ENCODE results near the gene DNAJC4.

DNAJC4 gene

GRCh38 chr11:64253043-64253442 lies 22.7 kb downstream of the DNAJC4 start:
- no peaks in the 10 kb centered on the region for H4K20me1 ChIP-seq (ENCODE audit: insufficient read depth, low read length, poor library complexity, severe bottlenecking)
- H3F3A ChIP-seq (ENCODE audit: low read depth), result no peaks in the 10 kb centered on the region
- H3K4me2 ChIP-seq (ENCODE audit: low read depth, low read length, poor library complexity, severe bottlenecking), result peak overlapping the region; percentile 82
- H3K9ac ChIP-seq (ENCODE audit: low read depth, low read length, poor library complexity, severe bottlenecking), result no peak overlapping the region
- TF ChIP-seq, protein P1, sequence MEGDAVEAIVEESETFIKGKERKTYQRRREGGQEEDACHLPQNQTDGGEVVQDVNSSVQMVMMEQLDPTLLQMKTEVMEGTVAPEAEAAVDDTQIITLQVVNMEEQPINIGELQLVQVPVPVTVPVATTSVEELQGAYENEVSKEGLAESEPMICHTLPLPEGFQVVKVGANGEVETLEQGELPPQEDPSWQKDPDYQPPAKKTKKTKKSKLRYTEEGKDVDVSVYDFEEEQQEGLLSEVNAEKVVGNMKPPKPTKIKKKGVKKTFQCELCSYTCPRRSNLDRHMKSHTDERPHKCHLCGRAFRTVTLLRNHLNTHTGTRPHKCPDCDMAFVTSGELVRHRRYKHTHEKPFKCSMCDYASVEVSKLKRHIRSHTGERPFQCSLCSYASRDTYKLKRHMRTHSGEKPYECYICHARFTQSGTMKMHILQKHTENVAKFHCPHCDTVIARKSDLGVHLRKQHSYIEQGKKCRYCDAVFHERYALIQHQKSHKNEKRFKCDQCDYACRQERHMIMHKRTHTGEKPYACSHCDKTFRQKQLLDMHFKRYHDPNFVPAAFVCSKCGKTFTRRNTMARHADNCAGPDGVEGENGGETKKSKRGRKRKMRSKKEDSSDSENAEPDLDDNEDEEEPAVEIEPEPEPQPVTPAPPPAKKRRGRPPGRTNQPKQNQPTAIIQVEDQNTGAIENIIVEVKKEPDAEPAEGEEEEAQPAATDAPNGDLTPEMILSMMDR (conservative IDR thresholded peaks at IDR 0.05; ENCODE audit: low read length), result no peak
- peaks cover 5% of the 10 kb centered on the region; the same call in 1 of the 2 replicates for H3K79me2 ChIP-seq (ENCODE audit: insufficient read depth, low read length)
- no peaks in the 10 kb centered on the region for H3K9me3 ChIP-seq (ENCODE audit: insufficient read depth, low read depth, low read length)
- H3K4me3 ChIP-seq (ENCODE audit: low read length, poor library complexity, severe bottlenecking), result no peak overlapping the region
- no peak overlapping the region for H2AFZ ChIP-seq (ENCODE audit: low read length)
- H3K9me2 ChIP-seq (replicated peaks; ENCODE audit: low read depth, low read length), result no peaks in the 10 kb centered on the region
- no peaks in the 10 kb centered on the region for H3K27me3 ChIP-seq (ENCODE audit: insufficient read depth, low read length, poor library complexity, severe bottlenecking)
- no peaks in the 10 kb centered on the region for H3K36me3 ChIP-seq (ENCODE audit: insufficient read depth, low read length)
- peaks cover 26% of the 10 kb centered on the region for H3K4me1 ChIP-seq (ENCODE audit: insufficient read depth, low read length, poor library complexity, severe bottlenecking)

DNA sequence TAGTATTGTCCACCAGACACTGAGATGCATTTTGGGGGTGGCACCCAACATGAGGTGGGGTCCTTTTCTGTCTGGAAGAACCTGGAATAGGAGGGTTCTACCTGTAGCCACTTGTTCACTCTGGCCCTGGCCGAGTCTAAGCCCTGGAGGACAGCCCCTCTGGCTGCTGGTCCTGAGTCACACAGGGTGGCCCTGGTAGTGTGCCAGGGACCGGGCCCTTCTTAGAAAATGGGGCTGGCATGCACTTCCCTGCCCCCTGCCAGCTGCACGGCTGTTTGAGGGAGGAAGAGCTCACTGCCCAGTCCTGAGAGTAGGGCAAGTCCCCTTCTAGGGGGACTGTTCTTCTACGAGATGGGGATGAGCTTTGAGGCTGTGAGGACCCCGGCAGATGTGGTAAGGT lies 23.1 kb downstream of the DNAJC4 start:
- Histone ChIP-seq H4K20me1 (ENCODE audit: insufficient read depth, low read length, poor library complexity, severe bottlenecking) (no peaks in the 10 kb centered on the region), H3K9me2 (replicated peaks; ENCODE audit: low read depth, low read length) (no peaks in the 10 kb centered on the region), H3K27me3 (ENCODE audit: insufficient read depth, low read length, poor library complexity, severe bottlenecking) (no peaks in the 10 kb centered on the region), H2AFZ (ENCODE audit: low read length) (no peak overlapping the region), H3K36me3 (ENCODE audit: insufficient read depth, low read length) (no peaks in the 10 kb centered on the region), H3K9ac (ENCODE audit: low read depth, low read length, poor library complexity, severe bottlenecking) (no peak overlapping the region), H3K79me2 (ENCODE audit: insufficient read depth, low read length) (peaks cover 5% of the 10 kb centered on the region; the same call in 1 of the 2 replicates), H3K4me1 (ENCODE audit: insufficient read depth, low read length, poor library complexity, severe bottlenecking) (peaks cover 26% of the 10 kb centered on the region), H3F3A (ENCODE audit: low read depth) (no peaks in the 10 kb centered on the region), H3K4me3 (ENCODE audit: low read length, poor library complexity, severe bottlenecking) (no peak overlapping the region), H3K9me3 (ENCODE audit: insufficient read depth, low read depth, low read length) (no peaks in the 10 kb centered on the region), H3K4me2 (ENCODE audit: low read depth, low read length, poor library complexity, severe bottlenecking) (peak overlapping the region; percentile 13)
- no peak for TF ChIP-seq EZH2phosphoT487 (IDR thresholded peaks at IDR 0.05; ENCODE audit: borderline replicate concordance)
- TF ChIP-seq, protein P1 (conservative IDR thresholded peaks at IDR 0.05; ENCODE audit: low read length), result no peak

- Histone ChIP-seq H3K9me3 (ENCODE audit: insufficient read depth, low read depth, low read length) (no peaks in the 10 kb centered on the region), H3K9me2 (replicated peaks; ENCODE audit: low read depth, low read length) (no peaks in the 10 kb centered on the region), H3F3A (ENCODE audit: low read depth) (no peaks in the 10 kb centered on the region)
These were observed 24.0 kb downstream of the DNAJC4 start for GRCh38 chr11:64254326-64254725.

More at GRCh38 chr11:64254326-64254725, 24.0 kb downstream of the DNAJC4 start:
- Histone ChIP-seq H3K27me3 (ENCODE audit: insufficient read depth, low read length, poor library complexity, severe bottlenecking) (no peaks in the 10 kb centered on the region), H3K79me2 (ENCODE audit: insufficient read depth, low read length) (peaks cover 5% of the 10 kb centered on the region; the same call in 1 of the 2 replicates), H2AFZ (ENCODE audit: low read length) (no peak overlapping the region), H3K36me3 (ENCODE audit: insufficient read depth, low read length) (no peaks in the 10 kb centered on the region), H3K4me2 (ENCODE audit: low read depth, low read length, poor library complexity, severe bottlenecking) (no peak overlapping the region), H4K20me1 (ENCODE audit: insufficient read depth, low read length, poor library complexity, severe bottlenecking) (no peaks in the 10 kb centered on the region), H3K9ac (ENCODE audit: low read depth, low read length, poor library complexity, severe bottlenecking) (no peak overlapping the region), H3K4me1 (ENCODE audit: insufficient read depth, low read length, poor library complexity, severe bottlenecking) (peaks cover 22% of the 10 kb centered on the region), H3K4me3 (ENCODE audit: low read length, poor library complexity, severe bottlenecking) (no peak overlapping the region)
- no peak for TF ChIP-seq EZH2phosphoT487 (IDR thresholded peaks at IDR 0.05; ENCODE audit: borderline replicate concordance)
- TF ChIP-seq, protein P1 (conservative IDR thresholded peaks at IDR 0.05; ENCODE audit: low read length), result no peak
